ELF-1 (cell line): ENCODE measurements around the gene ZSCAN26.
"Not testable (repeated sequence)": the region's sequence is repeated elsewhere in the genome, so short reads cannot be mapped to it uniquely, and the experiment has no call there.

ENCODE experiments used
- DNase-seq: peaks from one replicate; pipeline ENCODE4 v3.0.0-alpha.2; 2016; ENCODE audit warnings: low read depth, low spot score

Gene ZSCAN26

GRCh38 chr6:28317866-28318265 is 50.9 kb downstream of the ZSCAN26 start:
- not testable (repeated sequence) for DNase-seq

GRCh38 chr6:28322661-28323060 is 55.7 kb downstream of the ZSCAN26 start:
- DNase-seq = no peak

- no peak for DNase-seq
Measured at GRCh38 chr6:28323813-28324424, 57.0 kb downstream of the ZSCAN26 start.

- no peak for DNase-seq
Measured at GRCh38 chr6:28326371-28326948, 59.5 kb downstream of the ZSCAN26 start.
